Keratinocyte (primary cell): Measurements from ENCODE around the gene CYFIP1. TPM values are rescaled to one million over a fixed set of nuclear protein-coding genes. Genes with fewer than 3 reads are reported as not detected.
A peak's percentile ranks its signal among the peaks of the same experiment; 100 is the strongest.

Experiments
- DNase-seq: peaks from one replicate; pipeline ENCODE4 v3.0.0-alpha.2; 2011; ENCODE audit warnings: low read depth, missing footprints, low spot score
- FAIRE-seq: peaks from 2 replicates; lab custom pipeline; 2011; peaks lifted over from hg19 to GRCh38; lab: Jason Lieb, UNC
- H2AFZ ChIP-seq: 2 replicates; pipeline ENCODE4 v1.6.0; 2012; ENCODE audit warnings: low read length, control low read depth, inconsistent platforms; ENCODE audit not compliant: control insufficient read depth
- H3K27ac ChIP-seq: 2 replicates; pipeline ENCODE4 v1.5.1; 2011; ENCODE audit warnings: low read length; ENCODE audit not compliant: control insufficient read depth, insufficient read depth
- H3K27me3 ChIP-seq: 3 replicates; pipeline ENCODE4 v1.6.0; 2011; ENCODE audit warnings: low read length; ENCODE audit not compliant: control insufficient read depth, insufficient read depth; ENCODE audit errors: extremely low read depth
- H3K36me3 ChIP-seq, 2 experiments: 2 replicates in 1 of 2; 3 replicates in 1 of 2; pipeline ENCODE4 v1.5.1; 2011; ENCODE audit warnings: low read length in 2 of 2, mild to moderate bottlenecking in 1 of 2; ENCODE audit not compliant: control insufficient read depth in 2 of 2, insufficient read depth in 2 of 2; ENCODE audit errors: extremely low read depth in 1 of 2
- H3K4me1 ChIP-seq: 3 replicates; pipeline ENCODE4 v1.5.1; 2011; ENCODE audit warnings: low read length; ENCODE audit not compliant: control insufficient read depth, insufficient read depth; ENCODE audit errors: extremely low read depth
- H3K4me2 ChIP-seq: 3 replicates; pipeline ENCODE4 v1.6.0; 2011; ENCODE audit warnings: low read depth, low read length; ENCODE audit not compliant: control insufficient read depth, insufficient read depth; ENCODE audit errors: extremely low read depth
- H3K4me3 ChIP-seq, 3 experiments: fragments of 200-600 bp in 1 of 3; sonication (generic) in 1 of 3; 2 replicates in 2 of 3; 3 replicates in 1 of 3; pipeline ENCODE4 v1.5.1; 2011 to 2016; ENCODE audit warnings: low read length in 3 of 3, mild to moderate bottlenecking in 3 of 3, control low read depth in 2 of 3, inconsistent platforms in 1 of 3, low read depth in 1 of 3, mixed read lengths in 1 of 3, mixed run types in 1 of 3, moderate library complexity in 1 of 3; ENCODE audit not compliant: control insufficient read depth in 2 of 3, insufficient read depth in 2 of 3; ENCODE audit errors: extremely low read depth in 1 of 3
- H3K79me2 ChIP-seq: 2 replicates; pipeline ENCODE4 v1.6.0; 2012; ENCODE audit warnings: low read length; ENCODE audit not compliant: control insufficient read depth, insufficient read depth
- H3K9ac ChIP-seq: 3 replicates; pipeline ENCODE4 v1.6.0; 2011; ENCODE audit warnings: low read length; ENCODE audit not compliant: control insufficient read depth, insufficient read depth; ENCODE audit errors: extremely low read depth
- H3K9me1 ChIP-seq: 3 replicates; pipeline ENCODE4 v1.6.0; 2011; ENCODE audit warnings: low read length; ENCODE audit not compliant: control insufficient read depth, insufficient read depth; ENCODE audit errors: extremely low read depth
- H3K9me3 ChIP-seq: 2 replicates; pipeline ENCODE4 v1.5.1; 2012; ENCODE audit warnings: low read depth, low read length; ENCODE audit not compliant: control insufficient read depth
- H4K20me1 ChIP-seq: 3 replicates; pipeline ENCODE4 v1.6.0; 2011; ENCODE audit warnings: low read length; ENCODE audit not compliant: control insufficient read depth, insufficient read depth; ENCODE audit errors: extremely low read depth
- CTCF ChIP-seq, 3 experiments: IDR thresholded peaks in 1 of 3; conservative IDR thresholded peaks in 1 of 3; optimal IDR thresholded peaks in 1 of 3; 2 replicates in 2 of 3; 3 replicates in 1 of 3; pipeline versions ENCODE3 to v1.5.1; 2011; ENCODE audit warnings: low read length in 3 of 3, mild to moderate bottlenecking in 3 of 3, moderate library complexity in 2 of 3, control low read depth in 1 of 3, inconsistent platforms in 1 of 3; ENCODE audit not compliant: insufficient read depth in 2 of 3; ENCODE audit errors: extremely low read depth in 1 of 3
- EZH2 ChIP-seq: IDR thresholded peaks from one replicate; pipeline ENCODE4 v1.6.1; 2012; ENCODE audit warnings: inconsistent platforms, mild to moderate bottlenecking, low read length, moderate library complexity
- dilution Hi-C: fragments of 300-500 bp; cut with MboI; formaldehyde crosslinking; loops from one replicate; pipeline ENCODE4 v1.7.0; 2020; ENCODE audit warnings: low sequenced_read_pairs; ENCODE audit not compliant: extremely low pct_ligation_motif_present
- polyA plus RNA-seq, 5 experiments: library from polyadenylated mRNA; depleted of rRNA in 3 of 5; stranded (reverse) in 3 of 5; stranded (forward) in 1 of 5; unstranded in 1 of 5; fragments of >200 nt; gene quantifications; 1 replicate in 1 of 5; 2 replicates in 3 of 5; 3 replicates in 1 of 5; pipeline versions ENCODE4 v1.2.1 to v1.2.3, GENCODE V29; 2011 to 2012; ENCODE audit warnings: missing spikeins in 2 of 5, low read depth in 1 of 5, low replicate concordance in 1 of 5

The CYFIP1 gene
- polyA plus RNA-seq, 1 donor (not counting 4 experiments of a cell fraction or from before 2014, with no cell fraction given), result 72.3 TPM

- DNase-seq (no peak), FAIRE-seq (no peak)
- H3K4me2 ChIP-seq, result no peak overlapping the region
- peaks cover 26% of the 10 kb centered on the region for H4K20me1 ChIP-seq
- H2AFZ ChIP-seq, result no peak overlapping the region
- H3K4me3 ChIP-seq, result no peak overlapping the region
- peaks cover 93% of the 10 kb centered on the region for H3K79me2 ChIP-seq
- no peak overlapping the region for H3K27ac ChIP-seq
- TF ChIP-seq CTCF (optimal IDR thresholded peaks at IDR 0.05 in 1 of 3, IDR thresholded peaks at IDR 0.05 in 1 of 3, conservative IDR thresholded peaks at IDR 0.05 in 1 of 3; ENCODE audit: extremely low read depth in 1 of 3, insufficient read depth in 2 of 3, low read length in 3 of 3) (no peak), EZH2 (no peak)
- no peak overlapping the region for H3K9ac ChIP-seq
- no peaks in the 10 kb centered on the region for H3K9me3 ChIP-seq
- H3K4me1 ChIP-seq, result peaks cover 13% of the 10 kb centered on the region
- peaks cover 2% of the 10 kb centered on the region for H3K9me1 ChIP-seq
- peaks cover 0 to 1% of the 10 kb centered on the region in 2 experiments for H3K36me3 ChIP-seq
- dilution Hi-C loops, result no loop called here
- H3K27me3 ChIP-seq, result no peaks in the 10 kb centered on the region
These were observed 10.7 kb downstream of the CYFIP1 start for GRCh38 chr15:22969489-22969888.

- H3K4me1 ChIP-seq, result peaks cover 24% of the 10 kb centered on the region
- H3K9ac ChIP-seq, result no peak overlapping the region
- no peak overlapping the region for H3K4me3 ChIP-seq
- dilution Hi-C loops, result no loop called here
- H3K27ac ChIP-seq, result peak overlapping the region; percentile 65
- DNase-seq, result no peak
- no peaks in the 10 kb centered on the region for H3K27me3 ChIP-seq
- TF ChIP-seq CTCF (optimal IDR thresholded peaks at IDR 0.05 in 1 of 3, IDR thresholded peaks at IDR 0.05 in 1 of 3, conservative IDR thresholded peaks at IDR 0.05 in 1 of 3; ENCODE audit: extremely low read depth in 1 of 3, insufficient read depth in 2 of 3, low read length in 3 of 3) (no peak), EZH2 (no peak)
- peaks cover 26% of the 10 kb centered on the region for H4K20me1 ChIP-seq
- peaks cover 93% of the 10 kb centered on the region for H3K79me2 ChIP-seq
- peaks cover 4% of the 10 kb centered on the region for H3K9me1 ChIP-seq
- no peak overlapping the region for H2AFZ ChIP-seq
- peaks cover 0 to 1% of the 10 kb centered on the region in 2 experiments for H3K36me3 ChIP-seq
- no peak for FAIRE-seq
- H3K4me2 ChIP-seq, result peak overlapping the region; percentile 25
- no peaks in the 10 kb centered on the region for H3K9me3 ChIP-seq
These were observed 11.8 kb downstream of the CYFIP1 start for GRCh38 chr15:22968366-22968765.
